Heart left ventricle (tissue), 16 donors: Measurements from ENCODE around the gene KPNA6. TPM values are rescaled to one million over a fixed set of nuclear protein-coding genes. Genes with fewer than 3 reads are reported as not detected.

ENCODE experiments used
- ATAC-seq, 4 donors: fragments of 200-7000 bp; cut with Tn5 transposase; one replicate each; pipeline ENCODE4 v1.9.1; 2020 to 2022; ENCODE audit warnings: moderate library complexity in 4 of 4, mild to moderate bottlenecking in 3 of 4, moderate number of reproducible peaks in 1 of 4
- DNase-seq, 5 donors: peaks; one replicate each; pipeline ENCODE4 v3.0.0-alpha.2; 2020
- H3K27ac ChIP-seq, 12 donors: fragments of 200-600 bp; sonication (generic) in 4 of 12; one replicate each; pipeline versions ENCODE4 v1.5.0 to v1.8.0; 2016 to 2022; ENCODE audit warnings: mild to moderate bottlenecking in 2 of 12
- H3K27me3 ChIP-seq, 9 donors: fragments of 200-600 bp; sonication (generic) in 2 of 9; one replicate each; pipeline versions ENCODE4 v1.5.1 to v1.8.0; 2016 to 2022; ENCODE audit warnings: mild to moderate bottlenecking in 3 of 9
- H3K36me3 ChIP-seq, 9 donors: fragments of 200-600 bp; sonication (generic) in 2 of 9; one replicate each; pipeline versions ENCODE4 v1.5.0 to v1.8.0; 2018 to 2022; ENCODE audit warnings: mild to moderate bottlenecking in 2 of 9
- H3K4me1 ChIP-seq, 12 donors: fragments of 200-600 bp; sonication (generic) in 4 of 12; one replicate each; pipeline versions ENCODE4 v1.5.0 to v1.8.0; 2016 to 2022; ENCODE audit warnings: mild to moderate bottlenecking in 3 of 12
- H3K4me3 ChIP-seq, 12 donors: fragments of 200-600 bp; sonication (generic) in 4 of 12; one replicate each; pipeline versions ENCODE4 v1.5.0 to v1.8.0; 2017 to 2022; ENCODE audit warnings: mild to moderate bottlenecking in 9 of 12, moderate library complexity in 4 of 12
- H3K9me3 ChIP-seq, 12 donors: fragments of 200-600 bp; sonication (generic) in 4 of 12; one replicate each; pipeline versions ENCODE4 v1.5.0 to v1.8.0; 2016 to 2022; ENCODE audit warnings: mild to moderate bottlenecking in 1 of 12
- POLR2A ChIP-seq, 2 donors: fragments of 450-650 bp; IDR thresholded peaks; one replicate each; pipeline ENCODE4 v1.6.1; 2017; ENCODE audit warnings: antibody characterized with exemption in 2 of 2, mild to moderate bottlenecking in 2 of 2, moderate library complexity in 2 of 2
- WGBS, 4 donors: extraction: QIAGEN DNeasy Blood & Tissue Kit in 2 of 4; methylation state at CpG; one replicate each; pipeline versions ENCODE4 v1.1.5 to v1.1.7; 2013 to 2018; 5-methylcytosine and 5-hydroxymethylcytosine counted together
- intact Hi-C, 10 donors: fragments of 100-400 bp; cut with DNase I; formaldehyde crosslinking; loops; one replicate each; pipeline versions ENCODE4 v1.11.1 to v1.14.2; 2022
- polyA plus RNA-seq, 2 donors: library from polyadenylated mRNA; stranded (reverse); fragments of 200-250 nt; gene quantifications; one replicate each; pipeline ENCODE4 v1.2.3, GENCODE V29; 2013
- total RNA-seq, 9 donors: library from RNA; depleted of rRNA in 2 of 9; stranded (reverse); fragments of >200 nt in 2 of 9; fragmentation: NEBNext Ultra II Directional in 3 of 9; extraction: Animal tissue kit (Norgen Biotek cat#: 25700) in 3 of 9; gene quantifications; one replicate each; pipeline versions ENCODE4 v1.1.0 to v1.2.4, GENCODE V29; 2016 to 2023
- TF ChIP-seq, protein P1 (sequence below), 12 donors: fragments of 200-600 bp; sonication (generic) in 4 of 12; IDR thresholded peaks; one replicate each; pipeline versions ENCODE4 v1.5.0 to v1.8.0; 2018 to 2022; ENCODE audit warnings: antibody characterized with exemption in 12 of 12, mild to moderate bottlenecking in 5 of 12
- donor health status: ischemic (EF 13 %, LVEDD 7.1; RV severe dilation, severe dysfunction).
- donor health status: healthy with polysubstance abuse.
- donor health status: DM: no; HTN: yes; CAD: no.
- donor health status: DM: no; HTN: no; CAD: no.
- donor health status: ischemic (EF 25% LVEDD 6.9; RV normal size, moderate dysfunction).
- donor health status: ischemic (EF 25% LVEDD 5.7; RV mildly dilated, moderate dysfunction).
- donor health status: healthy.
- donor health status: DM: yes; HTN: yes; CAD: no.
- donor health status: ischemic (EF 35%, LVEDD 5.7; RV mildly dilated, moderate dysfunction).
- donor health status: nonischemic (EF 11% LVEDD 7.7; RV severe dilation, severe dysfunction).
- donor health status: DM: yes; HTN: yes; CAD: no.
- donor health status: PGD.
- donor health status: ischemic (EF 29% LVEDD 5.4; RV normal size, mild dysfunction).
- donor health status: nonischemic (EF 23%, LVEDD 6.1; RV moderate dilation, normal function).

The KPNA6 gene
- total and polyA plus RNA-seq, 11 donors = 10.2 to 99.2 (median 75.2) TPM

DNA sequence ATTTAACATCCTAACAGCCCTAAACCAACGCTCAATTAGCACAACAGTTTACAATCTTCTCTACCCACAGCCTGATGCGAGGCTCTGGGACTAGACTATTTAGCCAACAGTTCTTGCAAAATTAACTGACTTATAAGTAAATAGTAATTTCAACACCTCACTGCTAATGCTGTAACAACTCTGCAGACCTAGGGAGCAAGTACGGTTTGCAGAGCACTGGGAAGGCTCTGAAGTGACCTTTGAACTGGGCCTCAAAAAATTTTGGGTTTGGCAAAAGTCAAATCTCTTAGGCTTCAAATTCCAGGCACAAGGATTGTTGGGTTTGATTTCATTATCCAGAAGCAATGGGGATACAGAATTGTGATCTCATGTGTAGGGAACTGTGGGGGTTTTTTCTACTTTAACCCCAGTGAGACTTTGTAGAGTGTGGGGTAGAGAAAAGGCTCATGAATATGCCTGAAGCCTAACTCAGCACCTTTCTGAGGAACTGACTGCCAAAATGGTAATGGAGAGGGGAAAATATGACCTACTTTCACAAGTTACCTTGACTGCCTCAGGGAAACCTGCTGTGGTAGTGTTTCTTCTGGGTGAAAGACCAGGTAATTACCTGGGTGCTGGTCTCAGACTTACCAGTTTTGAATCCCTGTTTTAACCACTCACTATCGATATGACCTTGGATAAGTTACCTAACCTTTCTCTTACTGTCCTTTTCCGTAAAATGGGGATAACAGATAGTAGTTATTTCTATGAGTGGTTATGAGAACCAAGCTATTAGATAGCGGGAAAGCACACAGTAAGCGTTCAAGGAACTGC is 70.7 kb downstream of the KPNA6 start:
- TF ChIP-seq, protein P1, sequence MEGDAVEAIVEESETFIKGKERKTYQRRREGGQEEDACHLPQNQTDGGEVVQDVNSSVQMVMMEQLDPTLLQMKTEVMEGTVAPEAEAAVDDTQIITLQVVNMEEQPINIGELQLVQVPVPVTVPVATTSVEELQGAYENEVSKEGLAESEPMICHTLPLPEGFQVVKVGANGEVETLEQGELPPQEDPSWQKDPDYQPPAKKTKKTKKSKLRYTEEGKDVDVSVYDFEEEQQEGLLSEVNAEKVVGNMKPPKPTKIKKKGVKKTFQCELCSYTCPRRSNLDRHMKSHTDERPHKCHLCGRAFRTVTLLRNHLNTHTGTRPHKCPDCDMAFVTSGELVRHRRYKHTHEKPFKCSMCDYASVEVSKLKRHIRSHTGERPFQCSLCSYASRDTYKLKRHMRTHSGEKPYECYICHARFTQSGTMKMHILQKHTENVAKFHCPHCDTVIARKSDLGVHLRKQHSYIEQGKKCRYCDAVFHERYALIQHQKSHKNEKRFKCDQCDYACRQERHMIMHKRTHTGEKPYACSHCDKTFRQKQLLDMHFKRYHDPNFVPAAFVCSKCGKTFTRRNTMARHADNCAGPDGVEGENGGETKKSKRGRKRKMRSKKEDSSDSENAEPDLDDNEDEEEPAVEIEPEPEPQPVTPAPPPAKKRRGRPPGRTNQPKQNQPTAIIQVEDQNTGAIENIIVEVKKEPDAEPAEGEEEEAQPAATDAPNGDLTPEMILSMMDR (IDR thresholded peaks at IDR 0.05) = no peak
- no peak for TF ChIP-seq POLR2A (IDR thresholded peaks at IDR 0.05)
- Histone ChIP-seq H3K4me3 (peak overlapping the region in 11 of 12 donors; percentile 30 to 81 (median 71)), H3K27me3 (no peaks in the 10 kb centered on the region), H3K9me3 (no peaks in the 10 kb centered on the region), H3K4me1 (peaks cover 4 to 43% (median 31%) of the 10 kb centered on the region in 12 donors), H3K36me3 (peaks cover 0 to 35% (median 30%) of the 10 kb centered on the region in 9 donors), H3K27ac (peak overlapping the region; percentile 80 to 99 (median 94))
- no peak for ATAC-seq
- WGBS, 4 donors = 85 to 92% (median 89%) methylated on average over 7 of the region's 7 CpGs
- intact Hi-C loops = loop anchor here in 1 of 10 donors (2.0 kb wide), 1 partner anchor 70 kb away; the partner anchor contains the start of gene KPNA6
- DNase-seq = no peak

DNA sequence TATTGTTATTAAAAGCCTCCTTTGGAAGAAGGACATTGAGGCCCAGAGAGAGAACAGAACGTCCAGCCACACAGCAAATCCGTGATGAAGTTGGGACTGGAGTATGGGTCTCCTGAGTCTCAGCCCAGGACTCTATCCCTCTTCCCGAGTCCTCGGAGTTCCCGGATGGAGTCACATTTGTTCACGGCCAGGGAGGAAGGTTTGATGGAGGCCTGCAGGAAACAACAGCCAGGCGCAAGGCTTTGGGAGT is 71.3 kb downstream of the KPNA6 start:
- intact Hi-C loops = loop anchor here in 1 of 10 donors (2.0 kb wide), 1 partner anchor 70 kb away; the partner anchor contains the start of gene KPNA6
- H3K27me3 ChIP-seq = no peaks in the 10 kb centered on the region
- WGBS, 4 donors = 8 to 12% (median 10%) methylated on average over 6 to 7 of the region's 7 CpGs
- peaks cover 4 to 49% (median 34%) of the 10 kb centered on the region in 12 donors for H3K4me1 ChIP-seq
- no peak for TF ChIP-seq POLR2A (IDR thresholded peaks at IDR 0.05)
- TF ChIP-seq, protein P1 (IDR thresholded peaks at IDR 0.05) = no peak
- peak; percentile 16 to 27 (median 26) for ATAC-seq
- DNase-seq = no peak
- H3K4me3 ChIP-seq = peak overlapping the region; percentile 30 to 81 (median 69)
- peak overlapping the region; percentile 80 to 99 (median 94) for H3K27ac ChIP-seq
- no peaks in the 10 kb centered on the region for H3K9me3 ChIP-seq
- H3K36me3 ChIP-seq = peaks cover 0 to 37% (median 30%) of the 10 kb centered on the region in 9 donors

DNA sequence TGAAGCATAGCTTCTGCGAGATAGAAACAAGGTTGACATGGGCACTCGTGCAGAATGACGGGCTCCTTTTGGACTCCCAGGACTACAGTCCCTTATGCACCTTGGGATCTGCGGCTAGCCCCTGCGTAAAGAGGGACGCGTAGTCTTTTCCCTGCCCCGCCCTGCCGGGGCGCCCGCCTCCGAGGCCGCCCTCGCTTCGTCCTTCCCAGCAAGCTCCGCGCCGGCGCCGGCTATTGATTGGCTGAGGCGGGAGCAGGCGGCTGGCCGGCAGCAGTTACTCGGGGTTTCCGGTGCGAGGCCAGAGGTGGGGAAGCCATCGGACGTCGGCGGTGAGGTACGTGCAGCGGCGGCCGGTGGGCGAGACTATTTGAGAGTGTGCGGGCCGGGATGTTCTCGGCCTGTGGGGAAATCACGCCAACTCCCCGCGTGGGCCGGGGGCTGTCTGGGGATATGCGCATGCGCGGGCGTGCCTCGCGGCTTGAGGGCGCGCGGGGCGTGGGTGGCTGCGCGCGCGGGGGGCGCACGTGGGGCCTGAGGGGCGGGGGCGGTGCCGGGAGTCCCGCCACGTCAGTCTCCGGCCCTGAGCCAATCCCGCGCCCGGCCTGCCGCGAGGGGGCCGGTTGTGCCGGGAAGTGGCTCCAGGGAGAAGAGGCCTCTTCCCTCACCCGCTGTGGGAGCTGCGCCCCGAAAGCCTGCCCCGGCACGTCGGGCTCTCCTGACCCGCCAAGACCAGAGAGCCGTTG is 71.8 kb downstream of the KPNA6 start, which contains the start of gene TXLNA:
TSS of gene TXLNA (plus strand) at position 233 of the 743 bp plus-strand sequence. CDS start 671 bp downstream, outside the sequence.
- DNase-seq = peak; percentile 96 to 98 (median 96)
- TF ChIP-seq, protein P1 (IDR thresholded peaks at IDR 0.05) = peak in 6 of 12 donors; percentile 7 to 32 (median 18)
- TF ChIP-seq POLR2A (IDR thresholded peaks at IDR 0.05) = peak in 1 of 2 donors; percentile 50
- ATAC-seq = peak; percentile 95 to 97 (median 96)
- H3K36me3 ChIP-seq = peaks cover 0 to 40% (median 35%) of the 10 kb centered on the region in 9 donors
- intact Hi-C loops = loop anchor here in 2 of 10 donors (2.0 kb wide), 2 partner anchors 21 to 71 kb away; partner anchors contain the start of genes CCDC28B (in 1 of the 2) and KPNA6 (in 1 of the 2)
- H3K27me3 ChIP-seq = no peaks in the 10 kb centered on the region
- H3K4me1 ChIP-seq = peaks cover 4 to 54% (median 38%) of the 10 kb centered on the region in 12 donors
- H3K9me3 ChIP-seq = no peaks in the 10 kb centered on the region
- WGBS, 4 donors = 0 to 1% (median 0%) methylated on average over 27 to 79 of the region's 79 CpGs
- H3K27ac ChIP-seq = peak within 1 kb of the TSS; percentile 80 to 99 (median 94)
- H3K4me3 ChIP-seq = peak within 1 kb of the TSS; percentile 30 to 81 (median 69)
